ENCODE measurements around the gene EVA1C. TPM values are rescaled to one million over a fixed set of nuclear protein-coding genes. Genes with fewer than 3 reads are reported as not detected.
"Not testable (repeated sequence)": the region's sequence is repeated elsewhere in the genome, so short reads cannot be mapped to it uniquely, and the experiment has no call there.

The EVA1C gene
- total RNA-seq, 6 experiments from 2014 or later = 2.7 to 13.8 (median 11.3) TPM

DNA sequence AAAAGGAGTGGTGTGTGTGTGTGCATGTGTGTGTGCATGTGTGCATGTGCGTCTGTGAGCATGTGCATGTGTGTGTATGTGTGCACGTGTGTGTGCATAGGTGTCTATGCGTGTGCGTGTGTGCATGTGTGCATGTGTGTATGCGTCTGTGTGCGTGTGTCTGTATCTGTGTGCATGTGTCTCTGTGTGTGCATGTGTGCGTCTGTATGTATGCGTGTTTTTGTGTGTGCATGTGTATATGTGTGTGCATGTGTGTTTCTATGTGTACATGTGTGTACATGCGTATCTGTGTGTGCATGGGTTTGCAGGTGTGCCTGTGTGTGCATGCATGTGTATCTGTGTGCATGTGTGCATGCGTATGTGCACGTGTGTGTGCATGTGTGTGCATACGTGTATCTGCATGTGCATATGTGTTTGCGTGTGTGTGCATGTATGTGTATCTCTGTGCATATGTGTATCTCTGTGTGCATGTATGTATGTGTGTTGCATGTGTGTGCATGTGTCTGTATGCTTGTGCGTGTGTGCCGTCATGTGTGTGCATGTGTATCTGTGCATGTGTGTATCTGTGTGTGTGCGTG is 94.9 kb downstream of the EVA1C start:
- DNase-seq = no peak
- Mint-ChIP-seq H3K36me3 (ENCODE audit: low read depth) (peaks cover 11% of the 10 kb centered on the region; the same call in 1 of the 2 replicates), H3K4me3 (no peak overlapping the region), H3K4me1 (ENCODE audit: low read depth) (no peaks in the 10 kb centered on the region), H3K27me3 (ENCODE audit: insufficient read depth) (peaks cover 1% of the 10 kb centered on the region), H3K27ac (no peak overlapping the region), H3K9me3 (no peaks in the 10 kb centered on the region)
- TF ChIP-seq, protein P1, sequence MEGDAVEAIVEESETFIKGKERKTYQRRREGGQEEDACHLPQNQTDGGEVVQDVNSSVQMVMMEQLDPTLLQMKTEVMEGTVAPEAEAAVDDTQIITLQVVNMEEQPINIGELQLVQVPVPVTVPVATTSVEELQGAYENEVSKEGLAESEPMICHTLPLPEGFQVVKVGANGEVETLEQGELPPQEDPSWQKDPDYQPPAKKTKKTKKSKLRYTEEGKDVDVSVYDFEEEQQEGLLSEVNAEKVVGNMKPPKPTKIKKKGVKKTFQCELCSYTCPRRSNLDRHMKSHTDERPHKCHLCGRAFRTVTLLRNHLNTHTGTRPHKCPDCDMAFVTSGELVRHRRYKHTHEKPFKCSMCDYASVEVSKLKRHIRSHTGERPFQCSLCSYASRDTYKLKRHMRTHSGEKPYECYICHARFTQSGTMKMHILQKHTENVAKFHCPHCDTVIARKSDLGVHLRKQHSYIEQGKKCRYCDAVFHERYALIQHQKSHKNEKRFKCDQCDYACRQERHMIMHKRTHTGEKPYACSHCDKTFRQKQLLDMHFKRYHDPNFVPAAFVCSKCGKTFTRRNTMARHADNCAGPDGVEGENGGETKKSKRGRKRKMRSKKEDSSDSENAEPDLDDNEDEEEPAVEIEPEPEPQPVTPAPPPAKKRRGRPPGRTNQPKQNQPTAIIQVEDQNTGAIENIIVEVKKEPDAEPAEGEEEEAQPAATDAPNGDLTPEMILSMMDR (IDR thresholded peaks at IDR 0.05) = no peak

- not testable (repeated sequence) for H3K4me3 Mint-ChIP-seq; H3K27ac Mint-ChIP-seq; H3K27me3 Mint-ChIP-seq (ENCODE audit: insufficient read depth); H3K9me3 Mint-ChIP-seq; H3K4me1 Mint-ChIP-seq (ENCODE audit: low read depth); DNase-seq
- peaks cover 11% of the 10 kb centered on the region; the same call in 1 of the 2 replicates for H3K36me3 Mint-ChIP-seq (ENCODE audit: low read depth)
These were observed 95.5 kb downstream of the EVA1C start for GRCh38 chr21:32508036-32508435.

- Mint-ChIP-seq H3K36me3 (ENCODE audit: low read depth) (peaks cover 11% of the 10 kb centered on the region; the same call in 1 of the 2 replicates), H3K9me3 (no peaks in the 10 kb centered on the region), H3K4me3 (no peak overlapping the region), H3K27me3 (ENCODE audit: insufficient read depth) (peaks cover 1% of the 10 kb centered on the region), H3K27ac (no peak overlapping the region), H3K4me1 (ENCODE audit: low read depth) (no peaks in the 10 kb centered on the region)
- TF ChIP-seq, protein P1 (IDR thresholded peaks at IDR 0.05) = no peak
- DNase-seq = no peak
These were observed 96.1 kb downstream of the EVA1C start for GRCh38 chr21:32508558-32508957.

GRCh38 chr21:32508975-32509374 is 96.5 kb downstream of the EVA1C start:
- not testable (repeated sequence) for DNase-seq; H3K9me3 Mint-ChIP-seq; H3K27me3 Mint-ChIP-seq (ENCODE audit: insufficient read depth); H3K4me3 Mint-ChIP-seq; H3K4me1 Mint-ChIP-seq (ENCODE audit: low read depth); H3K27ac Mint-ChIP-seq
- H3K36me3 Mint-ChIP-seq (ENCODE audit: low read depth) = peaks cover 11% of the 10 kb centered on the region; the same call in 1 of the 2 replicates

GRCh38 chr21:32514275-32515055 is 102.0 kb downstream of the EVA1C start:
- H3K27ac Mint-ChIP-seq = no peak overlapping the region
- no peak overlapping the region for H3K4me3 Mint-ChIP-seq
- H3K4me1 Mint-ChIP-seq (ENCODE audit: low read depth) = peaks cover 26% of the 10 kb centered on the region
- no peak for DNase-seq
- H3K36me3 Mint-ChIP-seq (ENCODE audit: low read depth) = 0 out of 2 replicates have a peak, but pooled peaks cover 8% of the 10 kb centered on the region
- H3K9me3 Mint-ChIP-seq = peaks cover 6% of the 10 kb centered on the region; the same call in 1 of the 2 replicates
- peaks cover 2% of the 10 kb centered on the region for H3K27me3 Mint-ChIP-seq (ENCODE audit: insufficient read depth)
- TF ChIP-seq, protein P1 (IDR thresholded peaks at IDR 0.05) = no peak

- H3K4me3 Mint-ChIP-seq = no peak overlapping the region
- H3K9me3 Mint-ChIP-seq = peaks cover 6% of the 10 kb centered on the region
- H3K36me3 Mint-ChIP-seq (ENCODE audit: low read depth) = 0 out of 2 replicates have a peak, but pooled peaks cover 7% of the 10 kb centered on the region
- H3K4me1 Mint-ChIP-seq (ENCODE audit: low read depth) = peaks cover 33% of the 10 kb centered on the region
- peaks cover 6% of the 10 kb centered on the region for H3K27me3 Mint-ChIP-seq (ENCODE audit: insufficient read depth)
- DNase-seq = no peak
- TF ChIP-seq, protein P1 (IDR thresholded peaks at IDR 0.05) = no peak
- H3K27ac Mint-ChIP-seq = no peak overlapping the region
These were observed 103.4 kb downstream of the EVA1C start for GRCh38 chr21:32515874-32516273.
